Tibial nerve (tissue), 4 donors: ENCODE results near the gene ADPRM. TPM values are rescaled to one million over a fixed set of nuclear protein-coding genes. Genes with fewer than 3 reads are reported as not detected.
A peak's percentile ranks its signal among the peaks of the same experiment; 100 is the strongest.

Source experiments
- DNase-seq, 2 donors: peaks; one replicate each; pipeline ENCODE4 v3.0.0-alpha.2; 2019; ENCODE audit warnings: low spot score in 2 of 2
- H3K27ac ChIP-seq, 4 donors: fragments of 200-600 bp; sonication (generic) in 3 of 4; one replicate each; pipeline ENCODE4 v1.5.1; 2017 to 2019; ENCODE audit warnings: mild to moderate bottlenecking in 1 of 4
- H3K27me3 ChIP-seq, 2 donors: fragments of 200-600 bp; sonication (generic) in 1 of 2; one replicate each; pipeline versions ENCODE4 v1.5.1 to v1.6.0; 2017 to 2019
- H3K36me3 ChIP-seq, 3 donors: fragments of 200-600 bp; sonication (generic); one replicate each; pipeline ENCODE4 v1.5.1; 2018 to 2019
- H3K4me1 ChIP-seq, 4 donors: fragments of 200-600 bp; sonication (generic) in 3 of 4; one replicate each; pipeline ENCODE4 v1.5.1; 2017 to 2019
- H3K4me3 ChIP-seq, 4 donors: fragments of 200-600 bp; sonication (generic) in 3 of 4; one replicate each; pipeline ENCODE4 v1.5.1; 2017 to 2019; ENCODE audit warnings: mild to moderate bottlenecking in 1 of 4, moderate library complexity in 1 of 4
- H3K9me3 ChIP-seq, 4 donors: fragments of 200-600 bp; sonication (generic) in 3 of 4; one replicate each; pipeline ENCODE4 v1.5.1; 2017 to 2019
- CTCF ChIP-seq, 5 experiments: fragments of 200-600 bp in 3 of 5; fragments of 450-650 bp in 2 of 5; sonication (generic) in 3 of 5; IDR thresholded peaks; one replicate each; pipeline ENCODE4 v1.5.1; 2016 to 2019; ENCODE audit warnings: antibody characterized with exemption in 5 of 5, mild to moderate bottlenecking in 3 of 5, moderate library complexity in 2 of 5
- EP300 ChIP-seq, 2 donors: sonication (generic); formaldehyde crosslinking; IDR thresholded peaks; one replicate each; pipeline ENCODE4 v1.6.1; 2017; ENCODE audit warnings: antibody characterized with exemption in 2 of 2, mild to moderate bottlenecking in 1 of 2
- POLR2A ChIP-seq, 2 donors: fragments of 450-650 bp; IDR thresholded peaks; one replicate each; pipeline ENCODE4 v1.6.1; 2017; ENCODE audit warnings: antibody characterized with exemption in 2 of 2, mild to moderate bottlenecking in 2 of 2, moderate library complexity in 2 of 2
- WGBS, 2 donors: methylation state at CpG; one replicate each; pipeline ENCODE4 v1.1.5; 2018; 5-methylcytosine and 5-hydroxymethylcytosine counted together
- total RNA-seq, 4 donors: library from RNA; depleted of rRNA; stranded (reverse); fragments of >200 nt; gene quantifications; one replicate each; pipeline ENCODE4 v1.1.0, GENCODE V29; 2016

The ADPRM gene
- total RNA-seq, 4 donors from 2014 or later: 9.4 to 17.7 (median 13.3) TPM

- TF ChIP-seq EP300 (IDR thresholded peaks at IDR 0.05): no peak
- no peak for TF ChIP-seq POLR2A (IDR thresholded peaks at IDR 0.05)
- no peak for TF ChIP-seq CTCF (IDR thresholded peaks at IDR 0.05)
- Histone ChIP-seq H3K36me3 (peaks cover 0 to 5% (median 0%) of the 10 kb centered on the region in 3 donors), H3K27ac (no peak overlapping the region), H3K4me1 (peaks cover 0 to 3% (median 0%) of the 10 kb centered on the region in 4 donors), H3K4me3 (no peak overlapping the region), H3K27me3 (no peaks in the 10 kb centered on the region), H3K9me3 (no peaks in the 10 kb centered on the region)
- no peak for DNase-seq
- WGBS, 2 donors: 71 to 90% methylated on average over 2 to 3 of the region's 3 CpGs
Observed at GRCh38 chr17:10751563-10751962, 54.2 kb downstream of the ADPRM start.

DNA sequence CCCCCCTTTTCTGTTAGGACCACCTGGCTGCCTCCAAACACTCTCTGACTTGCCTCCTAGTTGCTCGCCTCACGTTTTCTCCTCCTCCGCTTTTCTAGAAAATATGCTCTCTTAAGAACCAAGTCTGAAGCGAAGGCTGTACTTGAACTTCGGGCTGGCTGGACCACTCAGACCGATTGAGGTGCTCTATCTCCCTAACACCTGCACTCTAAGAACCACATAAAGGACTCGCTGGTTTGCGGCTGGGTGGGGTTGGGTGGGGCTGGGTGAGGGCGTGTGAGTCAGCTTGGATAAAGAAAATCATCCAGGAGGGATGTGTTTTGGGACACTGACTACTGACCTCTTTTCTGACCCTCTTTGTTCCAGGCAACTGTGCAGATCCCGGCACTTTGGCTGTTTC lies 55.3 kb downstream of the ADPRM start:
- TF ChIP-seq CTCF (IDR thresholded peaks at IDR 0.05) (no peak), POLR2A (IDR thresholded peaks at IDR 0.05) (no peak), EP300 (IDR thresholded peaks at IDR 0.05) (no peak)
- Histone ChIP-seq H3K4me3 (no peak overlapping the region), H3K27ac (no peak overlapping the region), H3K27me3 (no peaks in the 10 kb centered on the region), H3K4me1 (peaks cover 0 to 3% (median 0%) of the 10 kb centered on the region in 4 donors), H3K36me3 (peaks cover 0 to 5% (median 0%) of the 10 kb centered on the region in 3 donors), H3K9me3 (no peaks in the 10 kb centered on the region)
- DNase-seq: no peak
- WGBS, 2 donors: 84 to 88% methylated on average over 10 of the region's 10 CpGs

DNA sequence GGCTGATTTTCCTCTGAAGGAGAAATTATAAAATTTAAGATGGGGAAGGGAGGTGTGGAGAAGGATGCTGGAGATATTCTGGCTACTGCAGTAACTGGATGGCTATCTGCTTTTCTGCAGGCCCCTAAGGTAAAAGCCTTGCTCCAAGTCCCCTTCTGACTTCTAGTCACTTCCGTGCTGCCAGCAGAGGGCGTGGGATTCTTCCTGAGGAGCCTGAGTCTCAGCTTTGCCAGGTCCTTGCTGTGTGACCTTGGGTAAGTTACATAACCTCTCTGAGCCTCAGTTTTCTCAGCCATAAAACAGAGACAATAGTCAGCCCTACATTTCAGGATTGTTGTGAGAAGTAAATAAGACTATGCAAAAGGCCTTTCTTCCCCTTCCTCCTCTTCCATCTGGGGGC lies 56.7 kb downstream of the ADPRM start:
- Histone ChIP-seq H3K4me1 (no peaks in the 10 kb centered on the region), H3K36me3 (peaks cover 0 to 5% (median 0%) of the 10 kb centered on the region in 3 donors), H3K27me3 (no peaks in the 10 kb centered on the region), H3K27ac (no peak overlapping the region), H3K9me3 (no peaks in the 10 kb centered on the region), H3K4me3 (no peak overlapping the region)
- TF ChIP-seq POLR2A (IDR thresholded peaks at IDR 0.05) (no peak), CTCF (IDR thresholded peaks at IDR 0.05) (peak in 1 of 5 experiments; percentile 7)
- no peak for DNase-seq
- 21 to 32% methylated on average over 2 of the region's 2 CpGs for WGBS, 2 donors

DNA sequence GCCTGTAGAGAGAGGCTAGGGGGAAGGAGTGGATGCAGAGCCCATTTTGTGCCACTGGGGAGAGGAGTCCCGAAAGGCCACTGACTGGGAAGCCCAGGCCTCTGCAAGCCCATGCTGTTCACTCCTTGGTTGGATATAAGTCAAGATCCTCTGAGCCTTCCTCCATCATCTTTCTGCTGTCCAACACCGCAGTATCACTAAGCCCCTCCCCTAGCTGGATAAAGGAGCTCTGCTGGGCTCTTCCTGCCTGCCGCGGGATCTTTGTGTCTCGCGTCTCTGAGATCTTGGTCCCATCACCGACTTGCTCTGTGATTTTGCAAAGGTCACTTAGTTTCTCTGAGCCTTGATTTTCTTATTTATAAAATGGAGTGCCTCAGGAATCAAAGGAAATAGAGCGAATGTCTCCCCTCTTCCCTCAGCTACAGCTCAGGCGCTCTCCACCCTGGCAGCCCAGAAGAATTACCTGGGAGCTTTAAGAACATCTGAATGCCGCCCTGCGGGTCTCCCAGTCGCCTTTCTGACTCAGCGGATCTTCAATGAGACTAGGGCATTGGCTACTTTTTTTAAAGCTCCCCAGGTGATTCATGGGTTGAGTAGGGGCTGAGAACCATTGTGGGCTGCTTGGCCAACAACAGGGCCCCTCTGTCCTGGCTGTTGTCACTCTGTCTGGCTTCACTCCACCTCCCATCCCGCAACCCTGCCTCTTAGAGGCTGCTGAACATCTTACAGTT lies 57.6 kb downstream of the ADPRM start:
- no peaks in the 10 kb centered on the region for H3K9me3 ChIP-seq
- 38 to 49% methylated on average over 14 of the region's 14 CpGs for WGBS, 2 donors
- TF ChIP-seq CTCF (IDR thresholded peaks at IDR 0.05) (no peak), POLR2A (IDR thresholded peaks at IDR 0.05) (no peak), EP300 (IDR thresholded peaks at IDR 0.05) (no peak)
- H3K4me3 ChIP-seq: no peak overlapping the region
- no peaks in the 10 kb centered on the region for H3K27me3 ChIP-seq
- no peak for DNase-seq
- peaks cover 0 to 5% (median 0%) of the 10 kb centered on the region in 3 donors for H3K36me3 ChIP-seq
- H3K27ac ChIP-seq: no peak overlapping the region
- no peaks in the 10 kb centered on the region for H3K4me1 ChIP-seq

DNA sequence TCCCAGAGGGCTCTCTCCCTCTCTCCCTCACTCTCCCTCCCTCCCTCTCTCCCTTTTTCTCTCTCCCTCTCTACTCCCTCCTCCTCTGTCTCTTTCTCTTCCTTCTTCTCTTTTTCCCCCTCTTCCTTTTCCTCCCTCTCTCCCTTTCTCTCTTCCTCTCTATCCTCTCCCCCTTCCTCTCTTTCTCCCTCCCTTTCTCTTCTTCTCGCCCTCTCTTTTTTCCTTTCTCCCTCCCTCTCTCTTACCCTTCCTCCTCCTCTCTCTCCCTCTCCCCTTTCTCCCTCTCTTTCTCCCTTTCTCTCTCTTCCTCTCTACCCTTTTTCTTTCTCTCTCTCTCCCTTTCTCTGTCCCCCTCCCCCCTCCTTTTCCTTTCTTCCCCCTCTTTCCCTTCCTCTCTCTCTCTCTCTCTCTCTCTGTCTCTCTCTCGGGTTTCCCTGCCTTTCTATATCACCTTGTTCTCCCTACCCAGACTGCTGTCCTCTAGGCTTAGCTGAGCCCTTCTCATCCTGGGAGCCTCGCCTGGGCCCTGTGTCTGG lies 58.3 kb downstream of the ADPRM start:
- Histone ChIP-seq H3K27ac (no peak overlapping the region), H3K27me3 (no peaks in the 10 kb centered on the region), H3K4me1 (no peaks in the 10 kb centered on the region), H3K4me3 (no peak overlapping the region), H3K36me3 (peaks cover 0 to 5% (median 0%) of the 10 kb centered on the region in 3 donors), H3K9me3 (no peaks in the 10 kb centered on the region)
- TF ChIP-seq CTCF (IDR thresholded peaks at IDR 0.05): no peak
- TF ChIP-seq POLR2A (IDR thresholded peaks at IDR 0.05): no peak
- no peak for TF ChIP-seq EP300 (IDR thresholded peaks at IDR 0.05)
- WGBS, 2 donors: 65 to 79% methylated on average over 3 of the region's 3 CpGs
- DNase-seq: no peak
